ENCODE measurements around the gene MED27. TPM values are rescaled to one million over a fixed set of nuclear protein-coding genes. Genes with fewer than 3 reads are reported as not detected.

The MED27 gene
- total RNA-seq, 2 experiments from 2014 or later: 31.3 to 32.9 TPM

DNA sequence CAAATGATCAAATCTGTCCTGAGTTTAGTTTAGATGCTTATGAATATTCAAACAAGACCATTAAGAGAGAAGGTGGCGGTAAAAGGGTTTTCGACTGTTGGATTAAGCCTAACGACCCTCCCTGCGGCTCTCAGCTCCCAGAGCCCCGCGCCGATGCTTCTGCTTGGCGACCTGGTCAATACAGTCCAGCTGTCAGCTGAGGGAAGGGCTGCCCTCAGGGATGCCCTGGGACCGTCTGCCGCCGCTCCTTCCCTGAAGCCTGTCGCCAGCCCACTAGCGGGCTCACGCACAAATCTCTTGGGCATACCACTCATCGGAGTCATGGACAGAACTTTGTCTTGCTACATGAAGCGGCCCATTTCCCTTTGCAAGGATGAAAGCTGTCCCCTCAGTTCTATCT, 203.2 kb downstream of the MED27 start:
- no peak for DNase-seq
- Mint-ChIP-seq H3K9me3 (no peaks in the 10 kb centered on the region), H3K4me1 (peaks cover 11% of the 10 kb centered on the region), H3K36me3 (no peaks in the 10 kb centered on the region), H3K27me3 (no peaks in the 10 kb centered on the region), H3K4me3 (no peak overlapping the region), H3K27ac (no peak overlapping the region)

DNA sequence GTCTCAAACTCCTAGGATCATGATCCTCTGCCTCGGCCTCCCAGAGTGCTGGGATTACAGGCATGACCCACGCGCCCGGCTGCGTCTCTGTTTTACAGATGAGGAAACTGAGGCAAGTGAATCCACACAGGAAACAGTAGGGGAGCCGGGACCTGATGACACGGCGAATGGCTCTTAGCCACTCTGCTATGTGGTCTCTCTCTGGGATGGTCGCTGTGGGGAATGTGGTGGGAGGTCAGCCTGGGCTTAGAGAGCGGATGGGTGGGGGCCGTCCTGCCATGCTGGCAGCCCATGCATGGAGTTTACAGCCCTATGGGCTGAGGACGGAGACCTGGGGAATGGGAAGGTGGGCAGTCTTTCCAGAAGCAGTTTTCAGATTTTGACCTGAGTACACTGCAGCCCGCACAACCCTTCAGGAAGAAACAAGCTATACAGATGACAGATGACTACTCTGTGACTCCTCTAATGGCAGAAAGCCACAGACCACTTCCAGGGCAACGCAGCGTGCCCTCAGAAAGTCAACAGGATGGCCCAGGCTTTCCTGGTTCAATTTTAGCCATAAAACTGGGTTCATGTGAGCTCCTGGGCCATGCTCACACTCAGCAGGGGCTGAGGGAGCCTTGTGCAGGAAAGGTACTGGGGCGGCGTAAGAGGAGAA, 203.7 kb downstream of the MED27 start:
- Mint-ChIP-seq H3K27me3 (no peaks in the 10 kb centered on the region), H3K4me1 (peaks cover 8% of the 10 kb centered on the region), H3K27ac (no peak overlapping the region), H3K9me3 (no peaks in the 10 kb centered on the region), H3K4me3 (no peak overlapping the region), H3K36me3 (no peaks in the 10 kb centered on the region)
- no peak for DNase-seq

DNA sequence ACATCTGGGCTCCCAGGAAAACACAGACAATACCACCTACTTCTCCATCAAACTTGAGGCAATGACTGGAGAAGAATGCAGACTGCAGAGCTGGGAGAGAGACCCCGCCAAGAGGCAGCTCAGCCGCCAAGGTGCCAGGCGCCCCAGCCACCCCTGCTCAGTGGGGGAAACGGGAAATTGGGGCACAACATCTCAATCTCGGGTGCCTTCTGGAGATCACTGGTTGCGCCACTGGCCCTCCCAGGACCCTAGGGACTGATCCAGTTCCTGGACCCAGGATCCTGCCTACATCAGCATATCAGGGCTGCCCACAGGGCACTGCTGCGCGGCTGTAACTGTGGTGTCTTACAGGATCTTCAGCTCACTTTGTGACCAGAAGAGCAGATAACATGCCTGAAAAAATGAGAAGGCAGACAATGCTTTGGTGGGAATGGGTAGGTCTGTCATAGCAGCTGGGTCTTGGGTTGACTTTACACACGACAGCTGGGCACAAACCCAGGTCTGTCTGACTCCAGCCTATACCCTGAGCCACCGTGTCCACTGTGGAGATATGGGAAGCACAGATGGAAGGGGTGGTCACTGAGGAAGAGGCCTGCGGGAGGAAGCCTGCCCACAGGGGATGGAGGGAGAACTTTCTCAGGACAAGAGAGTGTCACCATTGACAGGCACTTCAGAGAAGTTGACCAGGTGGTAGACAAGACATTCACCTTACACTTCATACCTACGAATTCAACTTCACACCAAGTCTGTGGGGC, 204.6 kb downstream of the MED27 start:
- Mint-ChIP-seq H3K9me3 (no peaks in the 10 kb centered on the region), H3K4me3 (no peak overlapping the region), H3K4me1 (peaks cover 8% of the 10 kb centered on the region), H3K27me3 (no peaks in the 10 kb centered on the region), H3K27ac (no peak overlapping the region), H3K36me3 (no peaks in the 10 kb centered on the region)
- DNase-seq: no peak

DNA sequence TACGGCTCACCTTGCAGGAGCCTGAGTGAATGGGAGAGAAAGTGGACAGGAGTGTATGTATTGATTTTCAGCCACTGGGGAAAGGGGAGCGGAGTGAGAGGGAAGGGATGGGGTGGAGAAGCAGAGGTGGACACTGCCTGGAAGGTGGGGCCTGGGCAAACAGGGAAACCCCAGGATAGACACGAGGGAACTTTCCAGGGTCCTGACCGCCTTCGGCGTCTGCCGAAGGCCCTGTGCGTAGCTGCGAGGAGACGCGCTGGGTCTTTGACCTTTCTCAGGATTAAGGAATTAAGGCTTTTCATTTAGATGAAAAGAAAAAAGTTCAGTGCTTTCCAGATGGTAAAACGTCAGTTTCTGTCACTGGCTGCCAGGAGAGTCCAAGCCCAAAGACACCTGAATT, 205.2 kb downstream of the MED27 start:
- Mint-ChIP-seq H3K27me3 (no peaks in the 10 kb centered on the region), H3K4me3 (no peak overlapping the region), H3K36me3 (no peaks in the 10 kb centered on the region), H3K9me3 (no peaks in the 10 kb centered on the region), H3K4me1 (peaks cover 8% of the 10 kb centered on the region), H3K27ac (no peak overlapping the region)
- DNase-seq: no peak

DNA sequence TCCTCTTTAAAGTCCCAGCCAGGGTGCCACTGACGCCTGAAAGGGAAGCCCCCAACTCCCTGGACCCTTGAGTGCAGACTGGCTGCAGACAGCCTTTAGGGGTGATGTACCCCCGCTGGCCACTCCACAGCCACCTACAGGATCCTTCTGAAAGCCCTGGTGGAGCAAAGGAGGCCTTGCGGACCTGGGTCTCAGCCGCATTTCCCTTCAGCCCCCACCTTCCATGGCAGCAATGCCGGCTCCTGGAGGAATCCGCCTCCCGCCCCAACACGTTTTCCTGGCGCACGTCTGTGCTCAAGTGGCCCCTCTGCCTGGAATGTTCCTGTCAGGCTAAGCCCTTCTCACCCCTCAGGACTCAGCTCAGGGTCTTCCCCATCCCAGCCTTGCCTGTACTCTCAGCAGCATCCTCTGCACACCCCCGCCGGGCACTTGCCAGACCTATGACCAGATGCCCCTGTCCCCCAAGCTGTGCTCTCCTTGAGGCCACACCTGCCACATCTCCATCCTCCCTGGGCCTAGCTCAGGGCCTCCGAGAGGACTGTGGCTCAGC, 205.7 kb downstream of the MED27 start:
- Mint-ChIP-seq H3K4me1 (peaks cover 8% of the 10 kb centered on the region), H3K9me3 (no peaks in the 10 kb centered on the region), H3K27me3 (no peaks in the 10 kb centered on the region), H3K4me3 (no peak overlapping the region), H3K27ac (no peak overlapping the region), H3K36me3 (peaks cover 2% of the 10 kb centered on the region)
- no peak for DNase-seq

DNA sequence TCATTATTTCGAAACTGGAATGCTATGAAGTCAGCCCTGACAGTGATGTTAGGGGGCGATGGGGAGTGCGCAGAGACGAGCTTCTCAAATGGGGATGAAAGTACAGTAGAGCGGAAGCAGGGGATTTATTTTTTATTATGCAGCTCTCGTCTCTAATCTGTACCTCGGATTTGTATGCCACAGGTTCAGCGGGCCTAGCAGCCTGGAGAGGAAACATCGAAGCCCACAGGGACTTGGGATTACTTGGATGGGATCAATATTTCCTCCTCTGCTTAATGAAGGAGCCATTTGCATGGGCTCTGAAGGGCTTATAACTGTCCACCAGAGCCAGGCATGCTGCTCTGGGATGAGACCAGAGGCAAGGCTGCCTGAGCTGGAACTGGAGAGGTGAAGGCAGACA, 206.3 kb downstream of the MED27 start:
- no peak overlapping the region for H3K27ac Mint-ChIP-seq
- H3K4me1 Mint-ChIP-seq: peaks cover 8% of the 10 kb centered on the region
- H3K27me3 Mint-ChIP-seq: no peaks in the 10 kb centered on the region
- DNase-seq: no peak
- H3K36me3 Mint-ChIP-seq: peaks cover 3% of the 10 kb centered on the region
- H3K4me3 Mint-ChIP-seq: no peak overlapping the region
- no peaks in the 10 kb centered on the region for H3K9me3 Mint-ChIP-seq

DNA sequence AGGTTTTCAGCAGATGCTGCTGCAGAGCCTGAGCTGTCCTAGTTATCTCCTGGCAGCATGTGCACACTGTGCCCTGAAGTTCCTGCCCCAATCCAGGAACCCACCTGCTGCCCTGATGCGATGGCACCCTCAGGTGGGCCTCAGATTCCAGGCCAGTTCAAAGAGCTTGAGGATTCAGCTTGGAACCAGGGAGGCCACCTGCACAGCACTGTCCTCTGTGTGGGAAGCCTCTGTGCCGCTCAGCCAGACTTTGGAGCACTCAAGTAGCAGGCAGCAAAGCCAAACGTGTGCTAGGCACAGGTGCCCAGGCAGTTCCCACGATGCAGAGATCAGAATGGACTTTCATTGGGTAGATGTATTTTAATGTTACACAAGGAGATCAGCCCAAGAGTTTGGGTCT, 207.0 kb downstream of the MED27 start:
- no peak overlapping the region for H3K27ac Mint-ChIP-seq
- peaks cover 3% of the 10 kb centered on the region for H3K36me3 Mint-ChIP-seq
- no peaks in the 10 kb centered on the region for H3K9me3 Mint-ChIP-seq
- no peak overlapping the region for H3K4me3 Mint-ChIP-seq
- peaks cover 8% of the 10 kb centered on the region for H3K4me1 Mint-ChIP-seq
- DNase-seq: no peak
- H3K27me3 Mint-ChIP-seq: no peaks in the 10 kb centered on the region

DNA sequence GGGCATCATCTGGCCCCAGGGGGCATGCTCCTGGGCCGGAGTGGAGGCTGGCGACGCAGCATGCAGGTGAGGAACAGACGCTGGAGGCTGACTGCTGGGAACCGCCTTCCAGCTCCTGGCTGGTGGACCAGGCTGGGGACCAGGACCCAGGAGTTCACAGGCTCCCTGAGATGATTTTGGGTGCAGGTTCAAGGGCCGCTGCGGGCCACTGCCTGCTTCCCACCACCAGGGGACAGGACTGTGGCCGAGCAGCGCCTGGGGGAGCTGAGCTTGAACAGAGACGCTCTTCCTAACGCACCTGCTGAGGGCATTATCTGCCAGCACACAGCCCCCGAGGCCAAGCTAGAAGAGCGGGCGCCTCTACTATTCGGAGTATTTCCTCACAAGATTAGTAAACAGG, 207.7 kb downstream of the MED27 start:
- H3K4me3 Mint-ChIP-seq: no peak overlapping the region
- no peak for DNase-seq
- H3K9me3 Mint-ChIP-seq: no peaks in the 10 kb centered on the region
- H3K4me1 Mint-ChIP-seq: peaks cover 5% of the 10 kb centered on the region
- H3K27ac Mint-ChIP-seq: no peak overlapping the region
- peaks cover 3% of the 10 kb centered on the region for H3K36me3 Mint-ChIP-seq
- no peaks in the 10 kb centered on the region for H3K27me3 Mint-ChIP-seq

DNA sequence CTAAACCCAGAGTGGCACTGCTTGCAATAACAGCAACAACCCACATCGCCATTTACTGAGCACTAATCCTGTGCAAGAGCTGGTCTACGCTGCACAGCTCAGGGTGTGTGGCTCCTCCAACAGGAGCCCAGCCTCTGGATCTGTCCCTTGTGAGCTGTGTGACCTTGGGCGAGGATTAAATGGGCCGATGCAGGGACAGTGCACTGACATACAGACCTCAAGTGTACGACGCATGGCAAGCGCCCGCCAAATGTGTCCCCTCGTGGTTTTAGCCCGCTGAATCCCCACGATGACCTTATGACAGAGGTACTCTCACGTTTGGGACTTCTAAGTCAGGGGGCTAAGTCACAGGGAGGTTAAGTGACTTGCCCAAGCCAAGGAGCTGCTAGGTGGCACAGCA, 209.5 kb downstream of the MED27 start:
- Mint-ChIP-seq H3K4me1 (no peaks in the 10 kb centered on the region), H3K27ac (no peak overlapping the region), H3K9me3 (no peaks in the 10 kb centered on the region), H3K36me3 (peaks cover 3% of the 10 kb centered on the region), H3K27me3 (no peaks in the 10 kb centered on the region), H3K4me3 (no peak overlapping the region)
- no peak for DNase-seq

DNA sequence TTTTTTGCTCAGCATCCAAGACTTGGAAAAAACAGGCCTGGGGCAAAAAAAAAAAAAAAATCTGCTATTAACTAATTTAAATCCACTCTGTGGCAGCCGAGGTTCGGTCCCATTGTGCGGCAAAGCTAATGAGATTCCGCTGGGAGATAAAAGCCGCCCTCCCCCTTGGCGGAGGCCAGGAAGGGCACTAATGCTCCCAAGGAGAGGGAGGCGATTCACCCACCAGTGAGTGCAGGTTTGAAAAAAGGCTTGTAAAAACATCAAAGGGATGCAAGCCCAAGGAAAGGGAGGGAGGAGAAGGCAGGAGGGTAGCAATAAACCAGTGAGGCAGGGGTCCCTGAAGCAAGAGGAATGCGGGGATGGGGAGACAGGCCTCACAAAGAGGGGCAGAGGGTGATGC, 210.3 kb downstream of the MED27 start:
- H3K27ac Mint-ChIP-seq: no peak overlapping the region
- DNase-seq: no peak
- no peaks in the 10 kb centered on the region for H3K4me1 Mint-ChIP-seq
- no peaks in the 10 kb centered on the region for H3K27me3 Mint-ChIP-seq
- H3K36me3 Mint-ChIP-seq: peaks cover 3% of the 10 kb centered on the region
- H3K4me3 Mint-ChIP-seq: no peak overlapping the region
- no peaks in the 10 kb centered on the region for H3K9me3 Mint-ChIP-seq

DNA sequence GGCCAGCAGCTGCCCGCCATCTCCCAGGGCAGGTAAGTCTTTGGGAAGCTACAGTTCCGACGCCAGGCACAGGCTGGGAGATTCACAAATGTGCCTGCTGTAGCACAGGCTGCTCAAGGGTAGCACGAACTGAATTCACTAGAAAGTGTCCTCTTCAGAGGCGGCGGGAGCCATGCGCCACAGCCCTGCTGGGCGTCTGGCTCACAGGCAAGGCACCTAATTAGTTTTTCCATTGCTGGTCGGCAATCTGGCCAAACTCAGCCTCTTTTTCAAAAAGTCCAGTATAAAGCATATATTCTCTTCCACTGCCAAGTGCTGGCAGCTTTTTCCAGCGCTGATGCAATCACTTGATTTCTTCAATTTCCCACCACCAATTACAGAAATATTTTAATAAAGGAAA, 210.9 kb downstream of the MED27 start:
- no peaks in the 10 kb centered on the region for H3K9me3 Mint-ChIP-seq
- H3K27me3 Mint-ChIP-seq: no peaks in the 10 kb centered on the region
- no peaks in the 10 kb centered on the region for H3K4me1 Mint-ChIP-seq
- no peak for DNase-seq
- no peak overlapping the region for H3K4me3 Mint-ChIP-seq
- H3K27ac Mint-ChIP-seq: no peak overlapping the region
- H3K36me3 Mint-ChIP-seq: peaks cover 3% of the 10 kb centered on the region

DNA sequence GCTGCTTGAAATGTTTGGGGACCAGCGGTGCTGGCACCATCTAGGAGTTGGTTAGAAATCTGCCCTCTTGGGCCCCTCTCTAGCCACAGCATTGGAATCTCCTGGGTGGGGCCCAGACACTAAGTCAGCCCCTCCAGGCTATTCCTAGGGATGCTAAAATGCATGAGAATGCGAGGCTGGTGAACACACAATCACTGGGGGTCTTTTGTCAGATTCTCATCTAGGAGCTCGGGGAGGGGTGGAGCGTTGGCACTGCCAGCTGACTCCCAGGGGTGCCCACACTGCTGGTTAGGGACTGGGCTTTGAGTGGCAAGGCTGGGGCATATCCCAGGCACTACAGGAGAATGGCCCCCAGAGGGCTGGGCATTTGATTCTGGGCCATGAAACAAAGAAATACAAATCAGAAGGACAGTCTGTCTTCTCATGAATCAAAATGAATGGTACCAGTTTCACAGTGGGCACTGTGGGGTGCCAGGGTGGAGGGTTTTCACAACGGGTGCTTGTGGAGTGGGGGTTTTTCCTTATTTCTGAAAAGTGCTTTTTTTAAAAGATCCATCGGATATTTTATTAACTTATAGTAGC, 212.0 kb downstream of the MED27 start:
- no peaks in the 10 kb centered on the region for H3K9me3 Mint-ChIP-seq
- H3K36me3 Mint-ChIP-seq: peaks cover 3% of the 10 kb centered on the region
- H3K27ac Mint-ChIP-seq: no peak overlapping the region
- H3K27me3 Mint-ChIP-seq: no peaks in the 10 kb centered on the region
- no peak for DNase-seq
- no peaks in the 10 kb centered on the region for H3K4me1 Mint-ChIP-seq
- H3K4me3 Mint-ChIP-seq: no peak overlapping the region

DNA sequence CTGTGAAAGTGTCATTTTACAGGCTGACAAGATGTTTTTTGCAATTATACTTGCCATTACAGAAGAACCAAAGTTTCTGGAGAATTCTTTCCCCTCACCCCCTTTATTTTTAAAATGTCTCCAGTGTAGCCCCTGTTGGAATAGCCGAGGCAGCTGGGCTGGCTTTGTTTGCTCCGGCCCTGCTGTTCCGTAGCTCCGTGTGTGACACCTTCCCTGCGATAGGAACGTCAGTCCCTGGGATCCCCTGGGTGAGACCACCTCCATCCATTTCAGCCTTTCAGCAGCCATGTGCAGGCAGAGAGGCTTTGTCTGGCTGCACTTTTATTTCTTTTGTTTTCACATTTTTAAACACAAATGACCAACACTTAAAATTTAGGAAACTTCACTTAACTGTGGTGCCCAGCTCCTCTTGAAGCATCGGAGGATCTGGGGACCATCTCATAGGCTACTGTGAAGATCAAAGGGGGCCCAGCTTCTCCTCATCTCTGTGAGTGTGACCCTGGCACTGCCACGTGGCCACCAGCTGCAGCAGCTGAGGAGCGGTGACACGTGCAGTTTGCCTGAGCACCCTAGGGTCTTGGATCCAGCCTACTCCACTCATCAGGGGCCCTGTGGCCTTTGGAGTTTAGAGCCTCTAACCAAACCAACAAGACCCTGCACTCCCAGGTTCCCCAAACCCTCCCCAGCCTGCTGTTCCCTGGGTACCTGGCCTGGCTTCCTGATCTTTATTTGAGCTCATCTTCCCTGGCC, 214.0 kb downstream of the MED27 start:
- H3K36me3 Mint-ChIP-seq: peaks cover 3% of the 10 kb centered on the region
- H3K27me3 Mint-ChIP-seq: no peaks in the 10 kb centered on the region
- H3K4me3 Mint-ChIP-seq: no peak overlapping the region
- H3K4me1 Mint-ChIP-seq: no peaks in the 10 kb centered on the region
- H3K27ac Mint-ChIP-seq: no peak overlapping the region
- DNase-seq: no peak
- H3K9me3 Mint-ChIP-seq: no peaks in the 10 kb centered on the region

DNA sequence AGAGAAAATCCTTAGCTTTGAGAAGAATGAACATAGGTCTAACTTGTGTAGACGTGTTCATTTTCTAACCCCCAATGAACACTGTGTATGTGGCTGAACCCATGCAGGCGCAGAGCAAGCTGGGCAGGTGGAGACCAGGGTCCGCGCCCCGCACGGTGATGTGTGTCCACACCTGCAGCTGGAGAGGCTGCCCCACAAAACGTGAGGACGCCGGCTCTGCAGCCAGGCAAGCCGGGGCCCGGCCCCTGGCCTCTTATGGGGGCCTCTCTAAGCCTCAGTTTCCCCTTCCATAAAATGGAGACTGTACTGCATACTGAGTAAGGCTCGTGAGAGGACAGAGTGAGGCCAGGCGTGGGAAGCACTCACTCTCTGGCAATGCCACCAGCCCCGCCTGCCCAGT, 215.1 kb downstream of the MED27 start:
- DNase-seq: no peak
- no peaks in the 10 kb centered on the region for H3K4me1 Mint-ChIP-seq
- H3K4me3 Mint-ChIP-seq: no peak overlapping the region
- H3K27me3 Mint-ChIP-seq: no peaks in the 10 kb centered on the region
- H3K27ac Mint-ChIP-seq: no peak overlapping the region
- no peaks in the 10 kb centered on the region for H3K9me3 Mint-ChIP-seq
- H3K36me3 Mint-ChIP-seq: peaks cover 3% of the 10 kb centered on the region

DNA sequence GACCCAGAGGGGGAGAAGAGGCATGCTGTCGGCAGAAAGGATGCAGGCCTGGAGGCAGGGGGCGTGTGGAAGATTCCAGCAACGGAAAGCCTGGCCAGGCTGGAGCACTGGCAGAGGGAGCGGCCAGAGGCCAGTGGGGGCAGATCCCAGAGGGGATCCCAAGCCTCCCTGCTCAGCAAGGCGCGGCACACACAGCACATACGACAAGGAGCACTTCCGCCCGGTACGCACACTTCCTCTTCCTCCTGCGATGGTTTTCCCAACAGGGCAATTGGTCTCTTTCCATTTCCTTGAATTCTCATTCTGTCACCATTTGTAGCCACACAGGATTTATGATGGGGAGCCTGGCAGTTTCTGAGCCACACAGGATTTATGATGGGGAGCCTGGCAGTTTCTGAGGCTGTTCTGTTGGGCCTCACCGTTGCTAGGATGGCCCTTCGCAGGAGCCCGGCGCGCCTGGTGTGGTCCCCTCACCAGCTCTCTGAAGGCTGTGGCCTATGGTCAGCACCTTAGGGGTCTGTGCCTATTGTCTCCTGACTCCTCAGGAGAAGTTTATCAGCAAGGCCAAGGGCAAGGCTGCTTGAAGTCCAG, 216.3 kb downstream of the MED27 start:
- H3K9me3 Mint-ChIP-seq: no peaks in the 10 kb centered on the region
- DNase-seq: no peak
- no peaks in the 10 kb centered on the region for H3K27me3 Mint-ChIP-seq
- H3K4me1 Mint-ChIP-seq: no peaks in the 10 kb centered on the region
- no peaks in the 10 kb centered on the region for H3K36me3 Mint-ChIP-seq
- H3K4me3 Mint-ChIP-seq: no peak overlapping the region
- H3K27ac Mint-ChIP-seq: no peak overlapping the region

Measured in activated naive CD8-positive, alpha-beta T cell treated with anti-CD3 and anti-CD28 coated beads for 36 hours (primary cell).